Mesenchymal stem cell (in vitro differentiated cells and primary cell): ENCODE data around the gene HLA-DQA2.
"Not testable (repeated sequence)": the region's sequence is repeated elsewhere in the genome, so short reads cannot be mapped to it uniquely, and the experiment has no call there.

Source experiments
- DNase-seq: peaks from one replicate; pipeline ENCODE4 v3.0.0-alpha.2; 2013
- H2AFZ ChIP-seq: one replicate; pipeline ENCODE4 v1.6.1; 2013; ENCODE audit warnings: low read depth, mild to moderate bottlenecking, control low read depth, inconsistent platforms, low read length, moderate library complexity
- H2AK5ac ChIP-seq: 2 replicates; pipeline ENCODE4 v1.6.1; 2013; ENCODE audit warnings: low read length, moderate library complexity, mild to moderate bottlenecking, inconsistent platforms; ENCODE audit not compliant: severe bottlenecking
- H2BK120ac ChIP-seq: one replicate; pipeline ENCODE4 v1.6.1; 2013; ENCODE audit warnings: low read depth, mild to moderate bottlenecking, inconsistent platforms, low read length, moderate library complexity
- H2BK12ac ChIP-seq, 2 experiments: one replicate each; pipeline ENCODE4 v1.6.1; 2013; ENCODE audit warnings: inconsistent platforms in 2 of 2, low read length in 2 of 2, mild to moderate bottlenecking in 2 of 2, moderate library complexity in 2 of 2, control low read depth in 1 of 2
- H2BK15ac ChIP-seq: one replicate; pipeline ENCODE4 v1.6.1; 2013; ENCODE audit warnings: mild to moderate bottlenecking, low read depth, inconsistent platforms; ENCODE audit not compliant: poor library complexity, severe bottlenecking
- H2BK5ac ChIP-seq: 2 replicates; pipeline ENCODE4 v1.6.1; 2013; ENCODE audit warnings: low read depth, mild to moderate bottlenecking, low read length, control low read depth, inconsistent platforms; ENCODE audit not compliant: poor library complexity, severe bottlenecking
- H3K14ac ChIP-seq, 2 experiments: one replicate each; pipeline ENCODE4 v1.6.1; 2013; ENCODE audit warnings: inconsistent platforms in 2 of 2, low read length in 2 of 2, control low read depth in 1 of 2, mild to moderate bottlenecking in 1 of 2, moderate library complexity in 1 of 2
- H3K18ac ChIP-seq, 2 experiments: one replicate each; pipeline ENCODE4 v1.6.1; 2013; ENCODE audit warnings: inconsistent platforms in 2 of 2, low read length in 2 of 2, control low read depth in 1 of 2, low read depth in 1 of 2, mild to moderate bottlenecking in 1 of 2
- H3K23ac ChIP-seq, 2 experiments: one replicate each; pipeline ENCODE4 v1.6.1; 2013; ENCODE audit warnings: inconsistent platforms in 2 of 2, low read length in 2 of 2, mild to moderate bottlenecking in 2 of 2, moderate library complexity in 2 of 2, control low read depth in 1 of 2
- H3K27ac ChIP-seq: 2 replicates; pipeline ENCODE4 v1.5.1; 2013; ENCODE audit warnings: mild to moderate bottlenecking, moderate library complexity, low read length, control low read depth, inconsistent platforms; ENCODE audit not compliant: poor library complexity, severe bottlenecking
- H3K27me3 ChIP-seq, 2 experiments: 2 replicates each; pipeline versions ENCODE4 v1.6.1 to v1.7.0; 2013; ENCODE audit warnings: low read length in 2 of 2, mild to moderate bottlenecking in 2 of 2, moderate library complexity in 2 of 2, control low read depth in 1 of 2, inconsistent platforms in 1 of 2; ENCODE audit not compliant: control insufficient read depth in 1 of 2, insufficient read depth in 1 of 2
- H3K36me3 ChIP-seq, 2 experiments: 2 replicates each; pipeline versions ENCODE4 v1.6.1 to v1.7.0; 2013; ENCODE audit warnings: low read length in 2 of 2, control low read depth in 1 of 2, inconsistent platforms in 1 of 2, low read depth in 1 of 2, mild to moderate bottlenecking in 1 of 2; ENCODE audit not compliant: insufficient read depth in 2 of 2, control insufficient read depth in 1 of 2
- H3K4ac ChIP-seq, 2 experiments: one replicate each; pipeline ENCODE4 v1.6.1; 2013; ENCODE audit warnings: inconsistent platforms in 2 of 2, low read length in 2 of 2, mild to moderate bottlenecking in 2 of 2, moderate library complexity in 2 of 2, control low read depth in 1 of 2, low read depth in 1 of 2
- H3K4me1 ChIP-seq: 2 replicates; pipeline ENCODE4 v1.6.1; 2013; ENCODE audit warnings: low read depth, low read length, control low read depth; ENCODE audit not compliant: control insufficient read depth, insufficient read depth
- H3K4me2 ChIP-seq: 2 replicates; pipeline ENCODE4 v1.6.1; 2013; ENCODE audit warnings: low read length, mild to moderate bottlenecking, inconsistent platforms; ENCODE audit not compliant: poor library complexity, severe bottlenecking
- H3K4me3 ChIP-seq, 2 experiments: 2 replicates each; pipeline versions ENCODE4 v1.5.1 to v1.7.0; 2013; ENCODE audit warnings: low read length in 2 of 2, mild to moderate bottlenecking in 2 of 2, control low read depth in 1 of 2, low read depth in 1 of 2; ENCODE audit not compliant: insufficient read depth in 1 of 2
- H3K79me1 ChIP-seq: replicated peaks from 2 replicates; pipeline ENCODE4 v1.6.1; 2013; ENCODE audit warnings: mild to moderate bottlenecking, control low read depth, low read length, inconsistent platforms; ENCODE audit not compliant: poor library complexity, severe bottlenecking
- H3K9ac ChIP-seq: 2 replicates; pipeline ENCODE4 v1.7.0; 2013; ENCODE audit warnings: mild to moderate bottlenecking, low read length, moderate library complexity
- H3K9me3 ChIP-seq: 2 replicates; pipeline ENCODE4 v1.7.0; 2013; ENCODE audit warnings: mild to moderate bottlenecking, low read length; ENCODE audit not compliant: control insufficient read depth
- H4K8ac ChIP-seq: one replicate; pipeline ENCODE4 v1.6.1; 2013; ENCODE audit warnings: inconsistent platforms, mild to moderate bottlenecking, low read length, moderate library complexity
- H4K91ac ChIP-seq: one replicate; pipeline ENCODE4 v1.6.1; 2013; ENCODE audit warnings: mild to moderate bottlenecking, low read length, inconsistent platforms
- WGBS: methylation state at CpG from one replicate; pipeline ENCODE4 v1.1.7; 2013; ENCODE audit warnings: mixed read lengths; 5-methylcytosine and 5-hydroxymethylcytosine counted together

HLA-DQA2 gene

GRCh38 chr6:32703347-32703746 is 37.8 kb upstream of the HLA-DQA2 start:
- Histone ChIP-seq H3K4me3 (no peak overlapping the region), H2BK15ac (no peak overlapping the region), H3K27me3 (peaks cover 11 to 55% of the 10 kb centered on the region in 2 experiments), H2AK5ac (no peak overlapping the region), H3K9ac (no peak overlapping the region), H2BK5ac (no peak overlapping the region), H2AFZ (no peak overlapping the region), H3K23ac (no peak overlapping the region), H3K79me1 (no peaks in the 10 kb centered on the region), H3K18ac (no peak overlapping the region), H2BK120ac (no peak overlapping the region), H2BK12ac (no peak overlapping the region), H3K4ac (no peak overlapping the region), H4K8ac (no peak overlapping the region), H3K27ac (no peak overlapping the region), H3K4me1 (no peaks in the 10 kb centered on the region), H3K4me2 (no peak overlapping the region), H3K36me3 (no peaks in the 10 kb centered on the region), H3K14ac (no peak overlapping the region), H3K9me3 (no peaks in the 10 kb centered on the region), H4K91ac (no peak overlapping the region)
- WGBS: 56% methylated on average over 3 of the region's 4 CpGs
- DNase-seq: no peak

GRCh38 chr6:32705164-32705563 is 36.0 kb upstream of the HLA-DQA2 start:
- not testable (repeated sequence) for H4K91ac ChIP-seq, H2BK120ac ChIP-seq, H3K9ac ChIP-seq, H3K4me1 ChIP-seq, H3K14ac ChIP-seq, H2AFZ ChIP-seq, H2AK5ac ChIP-seq, H3K4me2 ChIP-seq, H2BK12ac ChIP-seq, H4K8ac ChIP-seq, H3K23ac ChIP-seq, H3K79me1 ChIP-seq, H3K27ac ChIP-seq, DNase-seq, H3K36me3 ChIP-seq, H3K4me3 ChIP-seq, H3K4ac ChIP-seq, H3K9me3 ChIP-seq, H3K18ac ChIP-seq, H2BK15ac ChIP-seq, H2BK5ac ChIP-seq
- H3K27me3 ChIP-seq: peaks cover 11 to 44% of the 10 kb centered on the region in 2 experiments
- WGBS: 69% methylated on average over 2 of the region's 3 CpGs

GRCh38 chr6:32709625-32710024 is 31.6 kb upstream of the HLA-DQA2 start:
- Histone ChIP-seq H2BK12ac (no peak overlapping the region), H3K27ac (no peak overlapping the region), H3K4ac (no peak overlapping the region), H3K9ac (no peak overlapping the region), H3K14ac (no peak overlapping the region), H3K23ac (no peak overlapping the region), H2AFZ (no peak overlapping the region), H2BK15ac (no peak overlapping the region), H2BK5ac (no peak overlapping the region), H3K4me1 (no peaks in the 10 kb centered on the region), H2BK120ac (no peak overlapping the region), H3K4me3 (no peak overlapping the region), H3K27me3 (peaks cover 10 to 14% of the 10 kb centered on the region in 2 experiments), H3K9me3 (no peaks in the 10 kb centered on the region), H3K4me2 (no peak overlapping the region), H4K8ac (no peak overlapping the region), H4K91ac (no peak overlapping the region), H3K18ac (no peak overlapping the region), H2AK5ac (no peak overlapping the region), H3K36me3 (no peaks in the 10 kb centered on the region), H3K79me1 (no peaks in the 10 kb centered on the region)
- DNase-seq: no peak

- Histone ChIP-seq H3K4me2 (no peak overlapping the region), H3K4me3 (no peak overlapping the region), H3K4ac (no peak overlapping the region), H4K8ac (no peak overlapping the region), H2BK120ac (no peak overlapping the region), H4K91ac (no peak overlapping the region), H2BK5ac (no peak overlapping the region), H3K27ac (no peak overlapping the region), H2BK12ac (no peak overlapping the region), H3K23ac (no peak overlapping the region), H2AFZ (no peak overlapping the region), H3K36me3 (no peaks in the 10 kb centered on the region), H2BK15ac (no peak overlapping the region), H3K27me3 (peaks cover 17 to 20% of the 10 kb centered on the region in 2 experiments), H3K18ac (no peak overlapping the region), H3K9me3 (no peaks in the 10 kb centered on the region), H3K9ac (no peak overlapping the region), H3K14ac (no peak overlapping the region), H2AK5ac (no peak overlapping the region), H3K4me1 (no peaks in the 10 kb centered on the region), H3K79me1 (no peaks in the 10 kb centered on the region)
- DNase-seq: no peak
These were observed 27.9 kb upstream of the HLA-DQA2 start for GRCh38 chr6:32713241-32713640.
